Nephron progenitor cell (in vitro differentiated cells): ENCODE measurements around the gene SLC2A1.

Experiments used
- DNase-seq: peaks from one replicate; pipeline ENCODE4 v3.0.0; 2021
- H3K27ac Mint-ChIP-seq: 2 replicates; pipeline ENCODE4 v1.8.0; 2021; ENCODE audit warnings: mild to moderate bottlenecking, moderate library complexity, mixed read lengths
- H3K27me3 Mint-ChIP-seq: 2 replicates; pipeline ENCODE4 v1.8.0; 2021; ENCODE audit warnings: mild to moderate bottlenecking, low read depth, mixed read lengths; ENCODE audit not compliant: poor library complexity
- H3K36me3 Mint-ChIP-seq: 2 replicates; pipeline ENCODE4 v1.8.0; 2021; ENCODE audit warnings: low read depth, mixed read lengths
- H3K4me1 Mint-ChIP-seq: 2 replicates; pipeline ENCODE4 v1.8.0; 2021; ENCODE audit warnings: mixed read lengths
- H3K4me3 Mint-ChIP-seq: 2 replicates; pipeline ENCODE4 v1.8.0; 2021; ENCODE audit warnings: mild to moderate bottlenecking, moderate library complexity, mixed read lengths
- H3K9me3 Mint-ChIP-seq: 2 replicates; pipeline ENCODE4 v1.8.0; 2021; ENCODE audit warnings: mild to moderate bottlenecking, moderate library complexity, mixed read lengths
- TF ChIP-seq, protein P1 (sequence below): fragments of 200-600 bp; sonication (generic); IDR thresholded peaks from 2 replicates; pipeline ENCODE4 v1.5.0; 2021; ENCODE audit warnings: antibody characterized with exemption

Gene SLC2A1

DNA sequence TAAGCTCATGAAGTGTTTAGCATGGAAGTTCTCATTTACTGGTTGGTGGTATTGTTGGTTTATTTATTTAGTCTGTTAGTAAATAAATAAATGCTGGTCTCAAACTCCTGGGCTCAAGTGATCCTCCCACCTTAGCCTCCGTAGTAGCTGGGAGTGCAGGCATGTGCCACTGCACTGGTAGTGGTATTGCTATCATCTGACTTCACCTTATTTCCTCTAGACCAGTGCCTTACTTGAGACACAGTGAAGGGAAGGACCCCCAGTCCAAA, 1.4 kb upstream of the SLC2A1 start:
- H3K4me3 Mint-ChIP-seq = peak overlapping the region; percentile 95

DNA sequence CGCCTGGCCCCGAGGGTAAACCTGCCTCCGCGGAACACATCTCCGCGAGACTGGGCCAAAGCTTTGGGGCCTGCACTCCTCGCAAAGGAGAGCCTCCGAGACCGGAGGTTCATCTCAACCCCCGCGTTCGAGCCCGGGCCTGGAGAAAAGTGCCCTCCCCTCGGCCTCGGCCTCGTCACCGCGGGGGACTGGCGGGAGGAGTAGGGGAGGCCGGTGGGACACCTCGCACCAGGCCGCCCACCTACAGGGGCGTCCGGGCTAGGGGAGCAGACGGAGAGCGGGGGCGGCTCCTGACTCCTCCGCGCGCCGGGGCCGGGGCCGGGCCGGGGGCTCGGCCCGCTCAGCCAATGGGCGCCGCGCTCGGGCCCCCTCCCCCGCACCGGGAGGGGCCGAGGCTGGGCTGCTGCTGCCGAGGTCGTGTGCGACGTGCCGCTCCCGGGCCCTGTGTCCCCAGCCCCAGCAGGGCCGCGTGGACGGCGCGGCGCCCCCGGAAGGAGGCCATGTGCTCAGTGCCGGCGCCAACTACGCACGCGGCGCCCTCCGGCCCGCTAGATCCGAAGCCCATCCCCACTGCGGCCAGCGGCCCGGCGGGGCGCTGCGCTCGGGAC, 684 bp downstream of the SLC2A1 start:
- TF ChIP-seq, protein P1, sequence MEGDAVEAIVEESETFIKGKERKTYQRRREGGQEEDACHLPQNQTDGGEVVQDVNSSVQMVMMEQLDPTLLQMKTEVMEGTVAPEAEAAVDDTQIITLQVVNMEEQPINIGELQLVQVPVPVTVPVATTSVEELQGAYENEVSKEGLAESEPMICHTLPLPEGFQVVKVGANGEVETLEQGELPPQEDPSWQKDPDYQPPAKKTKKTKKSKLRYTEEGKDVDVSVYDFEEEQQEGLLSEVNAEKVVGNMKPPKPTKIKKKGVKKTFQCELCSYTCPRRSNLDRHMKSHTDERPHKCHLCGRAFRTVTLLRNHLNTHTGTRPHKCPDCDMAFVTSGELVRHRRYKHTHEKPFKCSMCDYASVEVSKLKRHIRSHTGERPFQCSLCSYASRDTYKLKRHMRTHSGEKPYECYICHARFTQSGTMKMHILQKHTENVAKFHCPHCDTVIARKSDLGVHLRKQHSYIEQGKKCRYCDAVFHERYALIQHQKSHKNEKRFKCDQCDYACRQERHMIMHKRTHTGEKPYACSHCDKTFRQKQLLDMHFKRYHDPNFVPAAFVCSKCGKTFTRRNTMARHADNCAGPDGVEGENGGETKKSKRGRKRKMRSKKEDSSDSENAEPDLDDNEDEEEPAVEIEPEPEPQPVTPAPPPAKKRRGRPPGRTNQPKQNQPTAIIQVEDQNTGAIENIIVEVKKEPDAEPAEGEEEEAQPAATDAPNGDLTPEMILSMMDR = no peak
- H3K36me3 Mint-ChIP-seq = peaks cover 15% of the 10 kb centered on the region
- peak overlapping the region; percentile 96 for H3K4me3 Mint-ChIP-seq
- H3K27ac Mint-ChIP-seq = no peak overlapping the region
- H3K4me1 Mint-ChIP-seq = peaks cover 80% of the 10 kb centered on the region
- H3K9me3 Mint-ChIP-seq = no peaks in the 10 kb centered on the region
- DNase-seq = peak; percentile 76
- H3K27me3 Mint-ChIP-seq = peaks cover 4% of the 10 kb centered on the region

More for the DNA sequence above, 1.4 kb upstream of the SLC2A1 start:
- H3K27ac Mint-ChIP-seq = no peak overlapping the region
- H3K27me3 Mint-ChIP-seq = peaks cover 4% of the 10 kb centered on the region
- no peak for DNase-seq
- TF ChIP-seq, protein P1 = no peak
- no peaks in the 10 kb centered on the region for H3K9me3 Mint-ChIP-seq
- peaks cover 70% of the 10 kb centered on the region for H3K4me1 Mint-ChIP-seq
- H3K36me3 Mint-ChIP-seq = peaks cover 7% of the 10 kb centered on the region

DNA sequence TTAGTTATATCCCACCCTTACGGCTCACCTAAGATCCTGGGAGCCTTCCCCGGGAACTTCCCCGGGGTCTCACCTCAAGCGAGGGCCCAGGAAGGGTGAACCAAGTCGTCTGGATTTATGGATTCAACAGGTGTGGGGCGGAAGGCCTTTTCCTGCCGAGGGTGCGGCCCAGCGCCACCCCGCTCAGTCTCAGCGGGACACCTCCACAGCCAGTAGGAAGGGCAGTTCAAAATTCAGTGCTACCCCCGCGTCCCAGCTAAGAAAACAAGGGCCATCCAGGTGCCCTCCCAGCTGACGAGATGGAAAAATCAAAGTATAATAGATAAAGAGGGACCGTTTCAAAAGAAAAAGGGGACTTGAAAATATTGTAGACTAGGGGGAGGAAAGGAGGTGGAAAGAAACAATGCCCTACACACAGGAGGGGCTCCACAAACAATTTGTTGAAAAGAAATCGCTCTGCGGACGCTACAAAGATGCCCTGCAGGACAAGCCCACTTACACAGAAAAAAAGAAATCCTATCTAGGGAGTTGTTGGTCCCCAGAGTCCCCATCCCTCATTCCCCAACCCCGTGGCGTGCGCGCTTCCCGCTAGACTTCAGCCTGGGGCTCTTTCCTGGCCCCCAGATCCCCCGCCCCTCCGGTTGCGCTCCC, 1.3 kb downstream of the SLC2A1 start:
- peaks cover 4% of the 10 kb centered on the region for H3K27me3 Mint-ChIP-seq
- DNase-seq = no peak
- H3K27ac Mint-ChIP-seq = peak overlapping the region; percentile 88
- TF ChIP-seq, protein P1 = no peak
- H3K4me1 Mint-ChIP-seq = peaks cover 80% of the 10 kb centered on the region
- peak overlapping the region; percentile 96 for H3K4me3 Mint-ChIP-seq
- H3K36me3 Mint-ChIP-seq = peaks cover 15% of the 10 kb centered on the region
- no peaks in the 10 kb centered on the region for H3K9me3 Mint-ChIP-seq

DNA sequence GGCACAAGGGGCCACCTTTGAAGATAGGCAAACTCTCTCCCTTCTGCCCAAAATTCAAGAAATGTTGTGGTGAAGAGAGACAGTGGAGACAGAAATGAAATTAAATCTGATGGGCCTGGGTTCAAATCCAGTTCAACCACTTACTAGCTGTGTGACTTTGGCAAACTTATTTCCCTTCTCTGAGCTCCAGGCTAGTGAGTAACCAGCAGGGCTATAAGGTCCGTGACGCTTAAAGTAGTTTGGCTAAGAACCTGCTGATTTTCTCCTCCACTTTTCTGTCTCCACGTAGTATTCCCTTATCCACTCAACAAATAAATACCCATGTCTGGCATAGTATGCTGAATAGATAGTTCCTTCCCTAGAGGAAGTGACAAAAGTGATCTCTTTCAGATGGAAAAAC, 1.9 kb downstream of the SLC2A1 start:
- H3K9me3 Mint-ChIP-seq = no peaks in the 10 kb centered on the region
- peaks cover 21% of the 10 kb centered on the region for H3K36me3 Mint-ChIP-seq
- TF ChIP-seq, protein P1 = no peak
- DNase-seq = no peak
- peak overlapping the region; percentile 96 for H3K4me3 Mint-ChIP-seq
- H3K4me1 Mint-ChIP-seq = peaks cover 80% of the 10 kb centered on the region
- peaks cover 4% of the 10 kb centered on the region for H3K27me3 Mint-ChIP-seq
- H3K27ac Mint-ChIP-seq = peak overlapping the region; percentile 88

DNA sequence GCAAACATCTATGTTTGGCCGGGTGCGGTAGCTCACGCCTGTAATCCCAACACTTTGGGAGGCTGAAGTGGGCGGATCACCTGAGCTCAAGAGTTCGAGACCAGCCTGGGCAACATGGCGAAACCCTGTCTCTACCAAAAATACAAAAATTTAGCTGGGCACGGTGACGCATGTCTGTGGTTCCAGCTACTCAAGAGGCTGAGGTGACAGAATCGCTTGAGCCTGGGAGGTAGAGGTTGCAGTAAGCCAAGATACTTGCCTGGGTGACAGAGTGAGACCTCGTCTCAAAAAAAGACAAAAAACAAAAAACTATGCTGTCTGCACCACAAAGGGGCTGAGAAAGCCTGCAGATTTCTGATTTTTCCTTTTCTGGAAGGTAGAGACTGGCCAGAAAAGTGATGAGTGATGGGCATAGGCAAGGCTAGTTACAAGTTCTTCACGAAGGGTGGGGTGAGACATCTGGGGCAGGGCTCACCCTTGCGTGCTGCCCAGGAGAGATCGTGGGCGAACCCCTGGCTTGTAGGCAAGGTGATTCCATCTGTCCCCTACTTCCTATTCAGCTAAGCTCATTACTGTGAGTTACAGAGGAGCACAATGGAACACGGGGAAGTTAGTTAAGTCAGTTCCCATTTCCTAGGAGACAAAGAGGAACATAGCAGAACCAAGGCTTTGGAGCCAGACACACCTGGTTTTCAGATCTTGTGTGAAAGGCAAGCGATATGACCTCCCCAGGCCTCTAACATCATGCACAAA, 3.2 kb downstream of the SLC2A1 start:
- Mint-ChIP-seq H3K27me3 (peaks cover 4% of the 10 kb centered on the region), H3K4me3 (peak overlapping the region; percentile 96), H3K36me3 (peaks cover 32% of the 10 kb centered on the region), H3K27ac (peak overlapping the region; percentile 69), H3K4me1 (peaks cover 80% of the 10 kb centered on the region), H3K9me3 (no peaks in the 10 kb centered on the region)
- TF ChIP-seq, protein P1 = no peak
- DNase-seq = no peak
